Fibroblast of gingiva (primary cell): Measurements from ENCODE around the gene CFAP44.
A peak's percentile ranks its signal among the peaks of the same experiment; 100 is the strongest.
"Not testable (repeated sequence)": the region's sequence is repeated elsewhere in the genome, so short reads cannot be mapped to it uniquely, and the experiment has no call there.

Experiments
- DNase-seq: peaks from one replicate; pipeline ENCODE4 v3.0.0-alpha.2; 2011; ENCODE audit warnings: low read depth

Gene CFAP44

GRCh38 chr3:113441051-113441770 is at the start of gene CFAP44:
TSS of gene CFAP44 (minus strand) at chr3:113441493. CDS start at chr3:113433664, 7,829 bp downstream.
- peak; percentile 62 for DNase-seq

DNA sequence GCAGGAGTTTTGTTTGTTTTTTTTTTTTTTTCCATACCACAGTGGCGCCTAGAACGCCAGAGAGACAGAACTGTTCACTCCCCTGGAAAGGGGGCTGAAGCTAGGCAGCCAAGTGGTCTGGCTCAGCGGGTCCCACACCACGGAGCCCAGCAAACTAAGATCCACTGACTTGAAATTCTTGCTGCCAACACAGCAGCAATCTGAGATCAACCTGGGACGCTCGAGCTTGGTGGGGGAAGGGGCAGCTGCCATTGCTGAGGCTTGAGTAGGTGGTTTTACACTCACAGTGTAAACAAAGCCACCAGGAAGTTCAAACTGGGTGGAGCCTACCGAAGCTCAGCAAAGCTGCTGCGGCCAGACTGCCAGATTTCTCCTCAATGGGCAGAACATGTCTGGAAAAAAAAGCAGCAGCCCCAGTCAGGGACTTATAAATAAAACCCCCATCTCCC is 43.9 kb upstream of the CFAP44 start:
- DNase-seq: no peak

- peak; percentile 61 for DNase-seq
Observed at GRCh38 chr3:113468539-113468938, 27.2 kb upstream of the CFAP44 start.

DNA sequence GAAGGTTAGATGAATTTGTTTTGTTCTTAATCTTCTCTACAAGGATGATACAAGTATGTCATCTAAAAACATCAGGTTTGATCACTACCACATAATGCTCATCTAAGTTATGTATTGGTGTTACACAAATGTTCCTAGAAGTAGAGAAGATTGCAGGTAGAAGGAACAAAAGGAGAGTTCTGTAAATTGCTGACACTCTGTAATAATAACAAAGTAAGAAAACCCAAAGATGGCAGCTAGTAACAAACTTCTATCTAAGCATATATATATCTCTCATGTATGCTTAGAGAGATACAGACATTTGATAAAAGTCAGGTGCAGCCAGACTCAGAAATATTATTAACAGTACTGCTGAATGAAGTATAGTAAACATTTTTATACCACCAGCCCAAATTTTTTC is 20.2 kb upstream of the CFAP44 start:
- no peak for DNase-seq

- not testable (repeated sequence) for DNase-seq
Observed at GRCh38 chr3:113458554-113458953, 17.3 kb upstream of the CFAP44 start.

DNA sequence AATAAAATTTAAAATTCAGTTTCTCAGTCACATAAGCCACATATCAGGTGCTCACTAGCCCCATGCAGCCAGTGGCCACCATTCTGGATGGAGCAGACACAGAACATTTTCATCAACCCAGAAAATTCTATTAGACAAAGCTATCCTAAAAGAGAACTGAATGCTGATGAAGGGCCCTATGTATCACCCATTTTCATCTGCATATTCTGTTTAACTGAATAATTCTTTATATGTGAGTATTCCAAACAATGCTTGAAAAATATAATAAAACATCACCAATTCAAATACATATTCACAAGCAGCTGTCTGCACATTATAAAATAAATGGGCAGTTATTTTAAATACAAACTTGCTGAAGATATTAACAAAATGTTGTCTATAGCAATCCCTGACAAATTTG is 14.2 kb upstream of the CFAP44 start:
- DNase-seq: no peak

DNA sequence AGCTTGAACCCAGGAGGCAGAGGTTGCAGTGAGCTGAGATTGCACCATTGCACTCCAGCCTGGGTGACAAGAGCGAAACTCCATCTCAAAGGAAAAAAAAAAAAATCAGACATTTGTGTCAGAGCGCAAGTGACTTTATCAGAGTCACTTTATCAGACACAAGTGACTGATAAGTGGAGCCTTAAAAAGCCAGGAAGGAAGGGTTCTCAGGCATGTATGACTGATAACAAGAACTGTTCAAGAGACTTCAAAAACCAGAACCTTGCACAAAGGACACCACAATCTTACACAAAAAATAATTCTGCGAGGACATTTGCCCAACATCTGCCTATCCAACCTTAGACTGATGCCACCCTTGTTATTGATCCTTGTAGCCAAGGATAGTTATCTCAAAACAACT is 13.3 kb upstream of the CFAP44 start:
- no peak for DNase-seq

DNA sequence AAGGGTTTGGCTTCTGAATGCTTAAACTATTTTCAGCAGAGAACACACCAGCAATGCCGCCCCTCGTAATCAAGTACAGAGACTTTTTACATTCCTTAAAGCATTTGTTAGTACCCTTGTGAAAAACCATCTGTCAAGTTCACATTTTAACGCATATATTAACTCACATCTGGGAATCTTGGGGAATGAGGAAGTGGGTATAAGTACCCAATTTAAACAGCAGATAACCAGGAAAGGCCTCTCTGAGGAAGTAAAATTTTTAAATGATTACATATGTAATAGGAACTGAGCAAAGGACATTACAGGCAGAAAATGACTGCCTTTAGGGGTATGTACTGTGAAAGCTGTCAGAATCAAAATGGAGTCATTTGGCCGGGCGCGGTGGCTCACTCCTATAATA is 12.8 kb upstream of the CFAP44 start:
- DNase-seq: no peak

DNA sequence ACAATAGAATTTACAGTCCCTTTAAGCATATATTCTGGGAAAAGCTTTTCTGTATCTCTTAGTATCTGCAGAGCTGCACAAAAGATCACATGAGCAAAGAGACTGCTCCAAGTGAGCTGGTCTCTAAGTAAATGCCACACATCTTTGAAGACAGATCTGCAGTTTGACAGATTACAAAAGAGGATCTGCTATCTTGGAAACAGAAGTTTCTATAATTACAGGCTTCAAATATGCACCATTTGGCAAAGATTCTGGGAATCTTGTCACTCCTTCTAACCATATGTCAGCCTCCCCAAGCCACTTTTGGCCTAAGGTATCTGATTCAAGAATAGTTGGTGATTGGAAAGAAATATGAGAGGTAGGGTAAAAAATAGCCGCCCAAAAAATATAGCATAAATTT is 9.6 kb upstream of the CFAP44 start:
- no peak for DNase-seq

DNA sequence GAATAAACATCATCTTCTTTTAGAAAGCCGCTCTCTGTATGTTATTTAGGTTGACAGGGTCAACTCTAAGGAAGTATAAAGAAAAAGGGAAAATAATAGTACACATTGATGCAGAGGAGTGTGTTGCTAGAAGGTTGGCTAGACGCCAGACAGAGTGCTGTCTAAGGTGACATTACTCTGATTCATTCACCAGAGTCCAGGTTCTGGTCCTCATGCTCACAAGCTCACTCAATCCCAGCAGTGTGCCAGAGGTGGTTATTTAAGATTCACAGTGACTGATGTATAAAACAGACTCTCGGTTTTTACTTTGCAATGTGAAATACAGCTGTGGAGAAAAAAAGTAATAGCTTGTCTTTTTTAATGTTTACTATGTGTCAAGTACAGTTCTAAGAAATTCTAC is 1.7 kb downstream of the CFAP44 start:
- no peak for DNase-seq

GRCh38 chr3:113438224-113438623 is 3.1 kb downstream of the CFAP44 start:
- no peak for DNase-seq

DNA sequence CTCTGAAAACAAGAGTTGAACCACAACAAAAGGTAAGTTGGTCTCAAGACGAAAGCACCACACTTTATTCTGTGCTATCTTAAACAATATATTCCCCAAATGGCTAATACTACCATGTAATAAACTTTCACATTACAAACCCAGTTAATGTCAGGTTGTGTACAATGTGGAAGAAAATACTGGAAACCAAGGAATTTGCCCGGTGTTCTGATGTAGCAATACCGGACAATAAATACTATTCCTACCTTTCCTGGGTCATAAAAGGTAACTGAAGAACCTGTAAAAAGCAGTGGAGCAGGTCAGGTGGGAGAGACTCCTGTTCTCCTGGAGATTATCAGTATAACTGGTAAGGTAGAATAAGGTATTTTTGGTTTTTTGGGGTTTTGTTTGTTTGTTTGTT is 3.9 kb downstream of the CFAP44 start:
- DNase-seq: no peak

GRCh38 chr3:113436809-113437208 is 4.5 kb downstream of the CFAP44 start:
- DNase-seq: peak; percentile 9

- DNase-seq: no peak
Observed at GRCh38 chr3:113431811-113432210, 9.5 kb downstream of the CFAP44 start.

GRCh38 chr3:113428581-113428980 is 12.7 kb downstream of the CFAP44 start:
- no peak for DNase-seq

GRCh38 chr3:113423699-113424098 is 17.6 kb downstream of the CFAP44 start:
- no peak for DNase-seq

- no peak for DNase-seq
Observed at GRCh38 chr3:113421082-113421481, 20.2 kb downstream of the CFAP44 start.

DNA sequence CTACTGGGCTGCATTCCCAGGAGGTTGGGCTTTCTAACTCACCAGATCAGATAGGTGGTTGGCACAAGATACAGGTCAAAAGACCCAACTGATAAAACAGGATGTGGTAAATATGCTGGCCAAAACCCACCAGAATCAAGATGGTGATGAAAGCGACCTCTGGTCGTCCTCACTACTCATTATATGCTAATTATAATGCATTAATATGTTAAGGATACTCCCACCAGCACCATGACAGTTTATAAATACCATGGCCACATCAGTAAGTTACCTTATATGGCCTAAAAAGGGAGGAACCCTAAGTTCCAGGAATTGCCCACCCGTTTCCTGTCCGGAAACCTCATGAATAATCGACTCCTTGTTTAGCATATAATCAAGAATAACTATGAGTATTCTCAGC is 31.6 kb downstream of the CFAP44 start:
- DNase-seq: no peak

GRCh38 chr3:113405180-113405579 is 36.1 kb downstream of the CFAP44 start:
- DNase-seq: no peak

DNA sequence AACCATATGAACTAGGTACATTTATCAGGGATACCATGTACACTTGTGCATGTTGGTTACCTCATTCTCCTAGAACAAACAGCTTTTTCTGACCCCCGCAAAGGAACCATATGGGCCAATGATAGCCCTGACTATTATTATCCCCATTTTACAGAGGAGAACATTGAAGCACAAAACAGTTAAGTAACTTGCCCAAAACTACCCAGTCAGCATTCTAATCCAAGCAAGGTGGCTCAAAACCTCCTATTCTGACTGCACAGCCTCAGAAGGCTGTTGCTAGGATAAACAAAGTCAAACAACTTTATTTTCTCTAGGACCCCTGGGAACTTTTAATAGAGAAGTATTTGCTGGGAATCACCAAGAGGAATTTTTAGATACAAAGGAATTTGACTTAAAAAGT is 36.7 kb downstream of the CFAP44 start:
- DNase-seq: no peak
